ENCODE measurements around the gene RAD51D. TPM values are rescaled to one million over a fixed set of nuclear protein-coding genes. Genes with fewer than 3 reads are reported as not detected.
A peak's percentile ranks its signal among the peaks of the same experiment; 100 is the strongest.

Gene RAD51D
- total RNA-seq, 1 donor from 2014 or later, result 14.8 TPM

- DNase-seq (ENCODE audit: extremely low spot score, unreplicated experiment), result no peak
- Mint-ChIP-seq H3K27ac (ENCODE audit: unreplicated experiment) (no peak overlapping the region), H3K27me3 (ENCODE audit: unreplicated experiment) (no peaks in the 10 kb centered on the region), H3K4me3 (ENCODE audit: unreplicated experiment) (no peak overlapping the region), H3K4me1 (ENCODE audit: unreplicated experiment) (peaks cover 20% of the 10 kb centered on the region), H3K9me3 (ENCODE audit: unreplicated experiment) (no peaks in the 10 kb centered on the region), H3K36me3 (ENCODE audit: unreplicated experiment) (peaks cover 2% of the 10 kb centered on the region)
- TF ChIP-seq, protein P1, sequence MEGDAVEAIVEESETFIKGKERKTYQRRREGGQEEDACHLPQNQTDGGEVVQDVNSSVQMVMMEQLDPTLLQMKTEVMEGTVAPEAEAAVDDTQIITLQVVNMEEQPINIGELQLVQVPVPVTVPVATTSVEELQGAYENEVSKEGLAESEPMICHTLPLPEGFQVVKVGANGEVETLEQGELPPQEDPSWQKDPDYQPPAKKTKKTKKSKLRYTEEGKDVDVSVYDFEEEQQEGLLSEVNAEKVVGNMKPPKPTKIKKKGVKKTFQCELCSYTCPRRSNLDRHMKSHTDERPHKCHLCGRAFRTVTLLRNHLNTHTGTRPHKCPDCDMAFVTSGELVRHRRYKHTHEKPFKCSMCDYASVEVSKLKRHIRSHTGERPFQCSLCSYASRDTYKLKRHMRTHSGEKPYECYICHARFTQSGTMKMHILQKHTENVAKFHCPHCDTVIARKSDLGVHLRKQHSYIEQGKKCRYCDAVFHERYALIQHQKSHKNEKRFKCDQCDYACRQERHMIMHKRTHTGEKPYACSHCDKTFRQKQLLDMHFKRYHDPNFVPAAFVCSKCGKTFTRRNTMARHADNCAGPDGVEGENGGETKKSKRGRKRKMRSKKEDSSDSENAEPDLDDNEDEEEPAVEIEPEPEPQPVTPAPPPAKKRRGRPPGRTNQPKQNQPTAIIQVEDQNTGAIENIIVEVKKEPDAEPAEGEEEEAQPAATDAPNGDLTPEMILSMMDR (IDR thresholded peaks at IDR 0.05), result no peak
Observed at GRCh38 chr17:35074711-35075707, 44.7 kb downstream of the RAD51D start.

- no peaks in the 10 kb centered on the region for H3K27me3 Mint-ChIP-seq (ENCODE audit: unreplicated experiment)
- H3K4me1 Mint-ChIP-seq (ENCODE audit: unreplicated experiment), result peaks cover 25% of the 10 kb centered on the region
- H3K27ac Mint-ChIP-seq (ENCODE audit: unreplicated experiment), result no peak overlapping the region
- no peaks in the 10 kb centered on the region for H3K9me3 Mint-ChIP-seq (ENCODE audit: unreplicated experiment)
- no peak overlapping the region for H3K4me3 Mint-ChIP-seq (ENCODE audit: unreplicated experiment)
- H3K36me3 Mint-ChIP-seq (ENCODE audit: unreplicated experiment), result peaks cover 2% of the 10 kb centered on the region
- no peak for DNase-seq (ENCODE audit: extremely low spot score, unreplicated experiment)
- TF ChIP-seq, protein P1 (IDR thresholded peaks at IDR 0.05), result no peak
Observed at GRCh38 chr17:35073991-35074627, 45.6 kb downstream of the RAD51D start.

DNA sequence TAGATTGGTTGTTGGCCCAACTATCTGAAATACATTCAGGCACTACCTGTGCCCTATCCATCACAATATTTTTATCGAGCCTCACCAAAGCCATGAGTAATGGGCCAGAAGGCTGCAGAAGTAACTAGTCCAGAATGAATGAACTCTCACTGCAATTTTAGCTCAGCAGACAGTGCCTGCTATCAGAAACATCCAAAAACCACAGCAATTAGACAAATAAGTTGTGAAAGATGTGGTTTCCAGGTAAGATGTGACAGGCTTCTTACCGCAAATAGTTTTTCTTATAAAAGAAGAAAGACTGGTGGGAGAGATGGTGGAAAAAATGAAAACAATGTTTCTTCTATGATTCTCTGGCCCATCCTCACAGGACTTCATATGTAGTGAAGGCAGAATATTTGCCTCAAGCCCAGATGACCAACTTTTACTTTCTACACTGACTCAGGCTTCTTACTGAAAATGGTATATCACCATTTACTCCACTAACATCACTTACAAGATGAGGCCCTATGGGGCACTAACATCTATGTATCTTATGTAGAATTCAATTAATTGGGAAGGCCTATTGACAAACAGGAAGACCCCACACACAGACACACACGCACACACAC is 46.4 kb downstream of the RAD51D start:
- Mint-ChIP-seq H3K9me3 (ENCODE audit: unreplicated experiment) (no peaks in the 10 kb centered on the region), H3K27me3 (ENCODE audit: unreplicated experiment) (no peaks in the 10 kb centered on the region), H3K4me3 (ENCODE audit: unreplicated experiment) (no peak overlapping the region), H3K36me3 (ENCODE audit: unreplicated experiment) (no peaks in the 10 kb centered on the region), H3K4me1 (ENCODE audit: unreplicated experiment) (peaks cover 31% of the 10 kb centered on the region), H3K27ac (ENCODE audit: unreplicated experiment) (no peak overlapping the region)
- TF ChIP-seq, protein P1 (IDR thresholded peaks at IDR 0.05), result no peak
- DNase-seq (ENCODE audit: extremely low spot score, unreplicated experiment), result no peak

- H3K4me3 Mint-ChIP-seq (ENCODE audit: unreplicated experiment), result no peak overlapping the region
- H3K27me3 Mint-ChIP-seq (ENCODE audit: unreplicated experiment), result no peaks in the 10 kb centered on the region
- H3K9me3 Mint-ChIP-seq (ENCODE audit: unreplicated experiment), result no peaks in the 10 kb centered on the region
- peaks cover 7% of the 10 kb centered on the region for H3K36me3 Mint-ChIP-seq (ENCODE audit: unreplicated experiment)
- peak overlapping the region; percentile 6 for H3K27ac Mint-ChIP-seq (ENCODE audit: unreplicated experiment)
- TF ChIP-seq, protein P1 (IDR thresholded peaks at IDR 0.05), result no peak
- no peak for DNase-seq (ENCODE audit: extremely low spot score, unreplicated experiment)
- H3K4me1 Mint-ChIP-seq (ENCODE audit: unreplicated experiment), result peaks cover 23% of the 10 kb centered on the region
Observed at GRCh38 chr17:35069311-35069710, 50.3 kb downstream of the RAD51D start.

Measured in osteocyte (in vitro differentiated cells).